ENCODE results near the gene SLC7A7.
"Not testable (repeated sequence)": the region's sequence is repeated elsewhere in the genome, so short reads cannot be mapped to it uniquely, and the experiment has no call there.

The SLC7A7 gene

DNA sequence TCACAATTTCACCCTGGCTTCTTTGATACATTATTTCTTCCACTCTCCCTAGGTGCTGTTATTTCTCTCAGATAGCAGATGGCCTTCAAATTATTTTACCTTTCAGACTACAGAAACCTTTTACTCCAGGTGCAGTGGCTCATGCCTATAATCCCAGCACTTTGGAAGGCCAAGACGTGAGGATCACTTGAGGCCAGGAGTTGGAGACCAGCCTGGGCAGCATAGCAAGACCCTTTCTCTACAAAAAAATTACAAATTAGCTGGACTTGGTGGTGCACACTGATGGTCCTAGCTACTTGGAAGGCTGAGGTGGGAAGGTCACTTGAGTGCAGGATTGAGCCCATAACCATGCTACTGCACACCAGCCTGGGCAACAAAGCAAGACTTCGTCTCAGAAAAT, 23.1 kb downstream of the SLC7A7 start:
- no peak for DNase-seq (ENCODE audit: low read depth in 2 of 2)

- DNase-seq (ENCODE audit: low read depth in 2 of 2), result no peak
These were observed 23.9 kb downstream of the SLC7A7 start for GRCh38 chr14:22791301-22791700.

DNA sequence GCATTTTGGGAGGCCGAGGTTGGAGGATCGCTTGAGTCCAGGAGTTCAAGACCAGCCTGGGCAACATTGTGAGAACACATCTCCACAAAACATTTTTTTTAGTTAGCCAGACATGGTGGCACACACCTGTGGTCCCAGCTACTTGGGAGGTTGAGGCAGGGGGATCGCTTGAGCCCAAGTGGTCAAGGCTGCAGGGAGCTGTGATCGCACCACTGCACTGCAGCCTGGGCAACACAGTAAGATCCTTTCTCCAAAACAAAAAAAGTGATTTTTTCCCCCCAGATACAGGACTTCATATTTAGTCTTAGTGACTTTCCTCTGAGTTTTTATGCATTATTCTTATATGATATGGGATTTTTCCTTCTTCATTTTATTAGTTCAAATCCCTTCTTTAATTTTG, 28.6 kb downstream of the SLC7A7 start:
- DNase-seq (ENCODE audit: low read depth in 2 of 2), result no peak

DNA sequence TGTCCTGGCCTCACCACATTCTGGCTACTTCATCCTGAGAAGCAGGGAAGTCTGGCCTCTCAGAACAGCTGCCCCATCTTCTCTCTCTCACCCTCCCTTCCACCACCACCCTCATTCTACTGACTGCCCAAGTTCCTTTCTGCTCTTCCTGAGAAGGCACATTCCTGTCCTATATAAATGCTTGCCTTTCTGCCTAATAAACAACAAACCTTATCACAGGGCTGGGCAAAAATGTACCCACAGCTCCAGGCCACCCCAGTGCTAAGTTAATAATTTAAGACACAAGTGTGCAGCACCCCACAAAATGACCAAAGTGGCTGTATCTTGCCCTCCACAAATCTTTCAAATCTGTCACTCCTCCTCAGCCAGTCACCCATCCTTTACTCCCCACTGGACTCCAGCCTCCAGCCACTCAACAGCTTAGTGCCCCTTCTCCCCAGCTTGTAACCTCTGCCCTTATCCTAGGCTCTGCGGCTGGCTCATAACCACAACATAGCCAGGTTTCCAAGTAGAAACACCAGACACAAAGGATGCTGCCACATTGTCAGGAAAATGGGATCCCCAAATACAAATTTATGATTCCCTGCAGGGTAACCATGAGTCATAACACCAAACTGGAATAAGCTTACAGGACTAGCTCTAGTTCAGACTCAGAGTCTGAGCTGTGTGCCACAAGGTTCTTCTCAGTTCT, 33.8 kb downstream of the SLC7A7 start:
- DNase-seq (ENCODE audit: low read depth in 2 of 2), result no peak

DNA sequence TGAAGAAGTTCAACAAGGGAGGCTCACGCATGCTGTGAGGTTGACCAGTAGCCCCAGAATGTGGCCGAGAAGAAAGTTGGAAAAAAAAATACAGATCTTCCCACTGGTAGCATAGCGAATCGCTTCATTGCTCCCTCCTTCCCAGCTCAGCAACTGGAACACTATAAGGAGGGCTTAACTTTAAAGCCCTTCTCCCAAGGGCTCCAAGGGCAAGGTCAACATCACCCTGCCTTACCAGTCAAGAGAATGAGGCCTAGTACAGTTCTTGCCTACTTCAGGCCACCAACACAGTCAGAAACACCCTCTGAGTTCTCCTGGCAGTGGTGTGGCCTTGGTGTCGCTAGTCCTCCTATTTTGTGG, 34.3 kb downstream of the SLC7A7 start:
- DNase-seq (ENCODE audit: low read depth in 2 of 2), result no peak

DNA sequence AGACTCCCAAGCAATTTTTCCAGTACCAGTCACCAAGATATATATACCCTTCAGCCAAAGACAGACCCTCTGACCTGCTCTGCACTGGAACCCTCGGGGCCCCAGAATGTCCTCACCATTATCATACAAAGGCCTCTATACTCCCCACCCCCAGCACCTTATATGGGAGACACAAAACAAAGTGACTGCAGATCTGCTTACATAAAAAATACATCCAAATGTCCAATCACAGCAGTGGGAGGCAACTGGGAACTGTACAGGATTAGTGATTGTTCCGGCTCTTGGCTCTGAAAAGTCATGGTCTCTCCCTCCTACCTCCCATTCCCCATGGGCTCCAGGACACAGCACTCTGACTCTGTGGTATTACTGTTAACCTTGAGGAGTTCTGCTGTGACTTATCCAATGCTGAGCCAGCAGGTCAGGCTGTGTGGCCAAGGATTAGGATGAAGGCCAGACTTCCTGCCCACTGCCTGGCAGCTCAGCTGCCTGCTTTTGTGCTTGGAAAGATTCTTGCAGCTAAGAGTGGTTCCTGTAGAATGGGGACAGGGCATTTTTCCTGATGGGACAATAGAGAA, 35.0 kb downstream of the SLC7A7 start:
- DNase-seq (ENCODE audit: low read depth in 2 of 2), result no peak

DNA sequence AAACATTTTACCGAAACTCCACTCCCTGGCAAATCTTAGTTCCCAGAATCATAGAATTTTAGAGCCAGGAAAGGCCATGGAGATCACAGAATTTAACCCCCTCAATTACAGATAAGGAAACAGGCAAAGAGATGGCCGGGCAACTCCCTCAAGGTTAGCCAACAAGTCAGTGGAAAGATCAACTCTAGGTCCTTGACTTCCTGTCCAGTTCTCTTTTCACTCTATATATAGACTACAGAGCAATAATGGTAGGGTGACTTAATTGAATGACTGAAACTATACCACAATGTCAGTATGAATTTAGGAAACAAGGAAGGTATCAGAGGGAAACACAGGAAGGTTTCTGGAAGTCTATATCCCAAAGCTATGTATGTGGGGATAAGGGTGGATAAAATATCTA, 37.2 kb downstream of the SLC7A7 start:
- no peak for DNase-seq (ENCODE audit: low read depth in 2 of 2)

- DNase-seq (ENCODE audit: low read depth in 2 of 2), result not testable (repeated sequence)
These were observed 38.4 kb downstream of the SLC7A7 start for GRCh38 chr14:22776849-22777248.

DNA sequence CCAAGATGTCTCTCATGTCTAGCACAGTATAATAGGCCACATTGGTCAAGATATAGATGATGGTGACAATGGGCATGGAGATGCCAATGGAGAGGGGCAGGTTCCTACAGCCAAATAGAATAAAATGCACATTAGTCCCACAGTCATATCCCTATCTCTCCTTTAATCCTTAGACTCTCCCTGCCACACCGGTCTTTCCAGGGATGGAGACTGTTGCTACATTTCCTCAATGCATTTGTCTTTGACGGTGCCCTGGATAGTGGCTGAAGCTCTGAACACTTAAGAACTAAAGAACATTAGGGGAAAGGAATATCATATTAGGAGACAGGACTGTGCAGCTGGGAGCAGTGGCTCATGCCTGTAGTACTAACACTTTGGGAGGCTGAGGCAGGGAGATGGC, 39.0 kb downstream of the SLC7A7 start:
- no peak for DNase-seq (ENCODE audit: low read depth in 2 of 2)

GRCh38 chr14:22774011-22774706, 41.1 kb downstream of the SLC7A7 start:
- DNase-seq (ENCODE audit: low read depth in 2 of 2), result no peak

GRCh38 chr14:22773162-22774010, 41.8 kb downstream of the SLC7A7 start:
- DNase-seq (ENCODE audit: low read depth in 2 of 2), result no peak

DNA sequence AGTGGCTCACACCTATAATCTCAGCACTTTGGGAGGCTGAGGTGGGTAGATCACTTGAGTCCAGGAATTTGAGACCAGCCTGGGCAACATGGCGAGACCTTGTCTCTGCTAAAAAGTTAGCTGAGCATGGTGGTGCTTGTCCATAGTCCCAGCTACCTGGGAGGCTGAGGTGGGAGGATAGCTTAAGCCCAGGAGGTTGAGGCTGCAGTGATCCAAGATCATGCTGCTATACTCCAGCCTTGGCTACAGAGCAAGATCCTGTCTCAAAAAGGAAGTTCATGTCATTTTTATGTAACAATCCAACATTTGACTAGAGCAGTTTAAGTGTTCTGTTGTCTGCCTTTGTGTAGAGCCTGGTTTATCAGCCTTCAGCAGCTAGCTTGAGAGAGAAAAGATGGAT, 42.5 kb downstream of the SLC7A7 start:
- DNase-seq (ENCODE audit: low read depth in 2 of 2), result no peak

DNA sequence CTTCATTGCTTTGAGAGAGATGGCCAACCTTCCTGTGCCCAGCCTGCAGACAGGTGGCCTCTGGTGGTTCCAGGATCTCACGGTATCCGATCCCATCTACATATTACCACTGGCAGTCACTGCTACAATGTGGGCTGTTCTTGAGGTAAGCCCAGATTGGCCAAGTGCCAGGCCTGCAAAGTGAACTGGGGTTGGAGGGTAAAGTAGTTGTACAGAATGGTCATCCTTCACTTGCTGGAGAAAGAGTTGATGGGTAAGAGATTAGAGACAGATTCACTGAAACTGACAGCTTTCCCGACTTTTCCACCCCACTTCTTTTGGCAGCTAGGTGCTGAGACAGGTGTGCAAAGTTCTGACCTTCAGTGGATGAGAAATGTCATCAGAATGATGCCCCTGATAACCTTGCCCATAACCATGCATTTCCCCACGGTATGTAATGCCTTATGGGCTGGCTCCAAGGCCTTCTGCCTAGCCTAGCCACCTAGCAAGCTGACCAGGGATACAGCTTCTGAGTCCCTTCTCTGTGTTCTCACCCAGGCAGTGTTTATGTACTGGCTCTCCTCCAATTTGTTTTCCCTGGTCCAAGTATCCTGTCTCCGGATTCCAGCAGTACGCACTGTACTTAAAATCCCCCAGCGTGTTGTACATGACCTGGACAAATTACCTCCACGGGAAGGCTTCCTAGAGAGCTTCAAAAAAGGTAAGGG, 44.6 kb downstream of the SLC7A7 start:
- DNase-seq (ENCODE audit: low read depth in 2 of 2), result no peak

DNA sequence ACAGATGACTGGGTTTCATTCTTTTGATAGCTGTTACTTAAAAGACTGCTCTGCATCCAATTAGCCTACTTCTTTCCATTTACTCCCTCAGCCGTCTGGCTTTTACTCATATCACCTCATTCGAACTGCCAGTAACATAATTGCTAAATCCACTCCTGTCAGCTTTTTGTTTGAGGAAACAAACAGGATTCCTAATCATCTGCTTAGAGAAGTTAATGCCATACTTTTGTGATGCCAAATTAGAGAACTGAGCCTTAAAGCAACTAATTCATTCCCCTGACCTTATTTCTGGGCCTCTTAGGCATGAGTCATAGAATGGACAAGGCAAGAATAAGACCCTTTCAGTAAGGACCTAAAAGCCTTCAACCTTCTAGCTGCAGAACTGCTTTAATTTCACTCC, 45.9 kb downstream of the SLC7A7 start:
- no peak for DNase-seq (ENCODE audit: low read depth in 2 of 2)

DNA sequence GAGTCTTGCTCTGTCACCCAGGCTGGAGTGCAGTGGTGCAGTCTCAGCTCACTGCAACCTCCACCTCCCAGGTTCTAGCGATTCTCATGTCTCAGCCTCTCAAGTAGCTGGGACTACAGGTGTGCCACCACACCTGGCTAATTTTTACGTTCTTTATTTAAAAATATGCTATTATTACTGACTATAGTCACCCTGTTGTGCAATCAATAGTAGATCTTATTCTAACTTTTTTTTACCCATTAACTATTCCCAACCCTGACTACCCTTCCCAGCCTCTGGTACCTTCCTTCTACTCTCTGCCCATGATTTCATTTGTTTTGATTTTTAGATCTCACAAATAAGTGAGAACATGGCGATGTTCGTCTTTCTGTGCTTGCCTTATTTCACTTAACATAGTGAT, 46.3 kb downstream of the SLC7A7 start:
- DNase-seq (ENCODE audit: low read depth in 2 of 2), result no peak

DNA sequence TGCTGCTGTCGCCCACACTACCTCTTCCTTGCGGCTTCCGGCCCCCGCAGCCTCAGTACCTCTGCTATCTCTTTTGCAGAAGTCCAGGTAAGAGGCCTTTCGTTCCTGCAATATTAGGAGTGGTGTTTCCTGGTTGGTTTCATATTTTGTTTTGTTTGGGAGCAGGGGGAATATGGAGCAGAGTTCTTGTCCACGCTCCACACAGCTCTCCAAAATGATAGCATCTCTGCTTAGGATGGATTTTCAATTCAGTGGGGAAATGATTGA, 48.0 kb downstream of the SLC7A7 start:
- peak in 1 of 2 donors; percentile 23 for DNase-seq (ENCODE audit: low read depth in 2 of 2)

DNA sequence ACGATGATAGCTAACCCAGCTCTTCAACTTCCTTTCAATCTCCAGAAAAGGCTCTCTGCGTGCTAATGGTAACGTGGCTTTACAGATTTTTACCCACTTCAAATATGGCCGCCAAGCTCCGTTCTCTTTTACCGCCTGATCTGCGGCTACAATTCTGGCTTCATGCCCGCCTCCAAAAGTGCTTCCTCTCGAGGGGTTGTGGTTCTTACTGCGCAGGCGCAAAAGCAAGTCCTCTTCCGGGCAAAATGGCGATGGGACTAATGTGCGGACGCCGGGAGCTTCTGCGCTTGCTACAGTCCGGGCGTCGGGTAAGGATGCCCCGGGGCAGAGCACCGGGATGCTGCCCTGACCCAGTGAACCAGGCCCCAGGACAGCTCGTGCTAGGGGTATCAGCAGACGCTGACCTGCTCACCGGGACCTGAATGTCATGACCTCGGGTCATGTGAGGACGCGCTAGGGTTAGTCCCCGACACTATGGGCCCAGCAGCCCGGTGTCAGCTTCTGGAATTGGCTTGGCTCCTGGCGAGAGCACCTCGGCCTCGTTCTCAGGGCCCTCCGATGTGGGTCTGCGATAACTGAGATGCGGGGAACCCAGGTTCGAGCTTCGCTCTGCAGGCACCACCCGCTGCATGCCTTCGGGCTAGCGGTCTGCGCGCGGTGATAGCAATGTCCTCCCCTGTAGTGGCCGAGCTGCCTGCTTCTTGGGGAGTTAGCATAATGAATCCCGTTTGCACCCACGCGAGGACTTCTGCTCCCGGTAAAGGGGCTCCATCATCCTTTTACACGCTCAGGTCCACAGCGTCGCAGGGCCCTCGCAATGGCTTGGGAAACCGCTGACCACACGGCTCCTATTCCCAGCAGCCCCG, 48.5 kb downstream of the SLC7A7 start, which contains the start of gene OXA1L:
OXA1L (plus strand) TSS at position 232 of the 866 bp plus-strand sequence; CDS start at position 246, 14 bp downstream.
- DNase-seq (ENCODE audit: low read depth in 2 of 2), result peak; percentile 88 to 90

DNA sequence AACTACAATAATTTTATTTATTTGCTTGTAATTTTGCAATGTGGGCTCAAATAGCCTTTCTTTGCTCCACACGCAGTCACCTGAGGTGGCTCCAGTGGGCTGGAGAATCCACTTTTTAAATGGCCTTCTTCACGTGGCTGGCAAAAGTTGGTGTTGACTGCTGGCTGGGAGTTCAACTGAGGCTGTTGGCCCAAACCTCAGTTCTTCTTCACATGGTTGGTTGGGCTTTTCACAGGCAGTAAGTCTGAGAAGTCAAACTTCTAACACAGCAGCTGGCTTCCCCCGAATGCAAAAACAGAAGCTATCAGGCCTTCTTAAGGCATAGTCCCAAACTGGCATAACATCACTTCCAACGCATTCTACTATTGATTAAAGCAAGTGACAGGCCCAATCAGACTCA, 50.9 kb downstream of the SLC7A7 start:
- no peak for DNase-seq (ENCODE audit: low read depth in 2 of 2)

DNA sequence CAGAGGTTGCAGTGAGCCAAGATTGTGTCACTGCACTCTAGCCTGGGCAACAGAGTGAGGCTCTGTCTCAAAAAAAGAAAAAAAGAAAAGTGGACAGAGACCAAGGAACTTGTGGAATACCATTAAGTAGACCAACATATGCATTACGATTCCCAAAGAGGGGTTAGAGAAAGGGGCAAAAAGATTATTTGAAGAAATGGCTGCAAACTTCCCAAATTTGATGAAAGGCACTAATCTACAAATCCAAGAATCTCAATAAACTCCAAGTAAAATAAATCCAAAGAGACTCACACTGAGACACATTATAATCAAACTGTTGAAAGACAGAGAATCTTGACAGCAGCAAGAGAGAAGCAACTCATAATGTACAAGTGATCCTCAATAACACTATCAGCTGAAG, 53.5 kb downstream of the SLC7A7 start:
- DNase-seq (ENCODE audit: low read depth in 2 of 2), result no peak

- DNase-seq (ENCODE audit: low read depth in 2 of 2), result not testable (repeated sequence)
These were observed 57.1 kb downstream of the SLC7A7 start for GRCh38 chr14:22757972-22758650.

All from stimulated activated CD8-positive, alpha-beta memory T cell treated with anti-CD3 and anti-CD28 coated beads, Interleukin-15, amount 100 ng/mL, for 48 hours (primary cell).